Embryonic facial prominence (tissue), 1 donor: ENCODE results near the gene CCNL1.
"Not testable (repeated sequence)": the region's sequence is repeated elsewhere in the genome, so short reads cannot be mapped to it uniquely, and the experiment has no call there.

ENCODE experiments used
- DNase-seq: peaks from one replicate; pipeline ENCODE4 v3.0.0-alpha.2; 2016; ENCODE audit errors: extremely low spot score

CCNL1 gene

DNA sequence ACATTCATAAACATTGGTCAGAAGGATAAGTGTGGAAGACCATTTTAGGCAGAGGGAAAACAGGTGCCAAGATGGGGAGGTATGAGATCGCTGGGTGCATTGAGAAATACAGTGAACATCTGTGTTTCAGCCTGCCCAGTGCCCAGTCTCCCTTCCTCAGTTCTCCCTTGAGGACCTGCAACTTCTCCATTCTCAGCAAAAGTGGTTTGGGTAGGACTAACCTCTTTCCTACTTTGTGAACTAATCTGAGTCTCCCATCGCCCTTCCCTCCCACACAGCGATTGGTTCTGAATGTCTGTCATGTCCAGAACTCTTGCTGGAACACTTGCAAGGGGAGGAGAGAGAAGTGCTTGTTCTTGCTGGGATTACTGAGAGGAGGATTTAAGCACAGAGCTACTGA is 10.9 kb upstream of the CCNL1 start:
- DNase-seq: no peak

DNA sequence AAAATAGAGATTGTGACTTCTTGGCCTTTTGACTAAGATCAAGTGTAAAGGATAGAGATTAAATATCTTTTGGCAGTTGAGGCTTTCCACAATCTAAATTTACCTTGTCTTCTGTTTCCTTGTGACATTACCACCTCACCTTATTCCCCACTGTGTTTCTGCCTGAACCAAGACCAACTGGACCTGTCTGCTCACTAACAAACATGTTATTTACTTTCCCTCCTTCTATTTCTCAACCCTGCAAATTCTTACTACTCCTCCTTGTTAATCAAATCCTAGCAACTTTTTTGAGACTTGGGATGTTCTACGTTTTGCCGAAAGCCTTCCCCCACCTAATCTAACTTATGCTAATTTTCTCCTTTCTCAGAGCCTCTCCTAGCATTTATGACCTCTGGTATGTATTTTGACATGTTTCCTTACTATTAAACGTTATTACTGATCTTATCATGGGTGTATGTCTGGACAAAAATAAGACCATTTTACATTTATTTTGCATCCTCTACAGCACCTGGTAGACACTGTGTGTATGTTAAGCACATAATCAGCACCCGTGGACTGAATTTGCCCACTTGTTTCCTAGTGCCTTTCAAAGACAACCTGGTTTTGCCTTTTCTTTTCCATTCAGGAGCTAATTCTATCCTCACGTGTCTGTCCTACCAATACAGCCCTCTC is 7.6 kb upstream of the CCNL1 start:
- DNase-seq: no peak

DNA sequence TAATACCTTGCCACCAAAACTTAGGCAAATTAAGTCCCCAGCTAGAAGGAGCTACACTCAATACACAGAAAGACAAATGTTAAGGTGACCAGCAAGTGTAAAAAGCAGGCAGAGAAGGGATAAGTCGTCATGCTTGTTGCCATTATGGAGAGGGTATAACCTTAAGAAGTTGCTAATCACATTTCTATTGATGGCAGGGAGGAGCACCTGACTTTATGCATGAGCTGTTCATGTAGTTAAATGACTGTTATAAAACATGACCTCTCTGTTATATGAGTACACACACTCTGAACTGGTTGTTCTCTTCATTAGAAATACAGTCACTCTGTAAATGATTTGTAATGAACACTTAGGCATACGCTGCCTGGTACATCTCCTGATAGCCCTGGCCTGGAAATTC is 6.6 kb upstream of the CCNL1 start:
- no peak for DNase-seq

DNA sequence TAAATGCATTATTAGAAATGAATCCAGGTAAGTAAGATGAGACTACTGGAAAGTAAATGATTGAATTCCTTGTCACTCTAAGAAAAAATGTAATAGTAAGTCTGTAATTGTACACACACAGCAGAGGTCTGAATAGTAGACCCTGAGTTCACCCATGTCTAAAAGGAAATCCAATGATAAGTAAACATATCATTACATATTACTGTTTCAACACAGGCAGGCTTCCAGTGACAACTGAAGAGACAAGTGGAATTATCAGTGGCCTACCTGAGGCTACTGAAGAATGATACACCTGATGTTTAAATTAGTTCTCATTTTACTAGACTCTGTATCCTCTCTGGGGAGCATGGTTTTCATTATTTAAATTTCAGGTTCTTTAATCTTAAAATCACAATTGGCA is 6.2 kb upstream of the CCNL1 start:
- no peak for DNase-seq

DNA sequence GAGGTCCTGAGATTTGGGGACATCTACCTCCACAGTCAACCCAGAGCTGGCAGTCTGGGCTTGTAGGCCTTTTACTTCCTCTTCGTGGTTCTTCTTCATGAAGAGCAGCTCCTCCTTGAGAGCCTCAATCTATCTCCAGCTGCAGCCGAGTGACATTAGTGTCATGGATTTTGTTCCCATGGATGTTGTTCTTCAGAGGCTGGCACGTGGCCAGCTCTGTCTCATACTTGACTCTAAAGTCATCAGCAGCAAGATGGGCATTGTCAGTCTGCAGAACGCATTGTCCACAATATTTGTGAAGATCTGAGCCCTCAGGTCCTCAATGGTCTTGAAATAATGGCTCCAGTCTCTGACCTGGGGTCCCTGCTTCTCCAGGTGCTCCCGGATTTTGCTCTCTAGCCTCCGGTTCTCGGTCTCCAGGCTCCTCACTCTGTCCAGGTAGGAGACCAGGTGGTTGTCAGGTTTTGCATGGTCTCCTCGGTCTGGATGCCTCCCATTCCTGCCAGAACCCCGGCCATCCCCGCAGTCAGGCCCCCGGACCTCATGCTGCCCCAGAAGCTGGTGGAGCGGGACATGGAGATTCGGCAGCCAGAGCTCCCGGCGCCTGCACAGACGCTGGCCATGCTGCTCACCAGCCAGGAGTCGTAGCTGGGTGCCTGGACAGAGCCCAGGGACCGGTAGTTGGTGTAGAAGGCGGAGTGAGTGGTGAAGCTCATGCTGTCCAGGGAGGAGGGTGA is 3.4 kb upstream of the CCNL1 start:
- no peak for DNase-seq

DNA sequence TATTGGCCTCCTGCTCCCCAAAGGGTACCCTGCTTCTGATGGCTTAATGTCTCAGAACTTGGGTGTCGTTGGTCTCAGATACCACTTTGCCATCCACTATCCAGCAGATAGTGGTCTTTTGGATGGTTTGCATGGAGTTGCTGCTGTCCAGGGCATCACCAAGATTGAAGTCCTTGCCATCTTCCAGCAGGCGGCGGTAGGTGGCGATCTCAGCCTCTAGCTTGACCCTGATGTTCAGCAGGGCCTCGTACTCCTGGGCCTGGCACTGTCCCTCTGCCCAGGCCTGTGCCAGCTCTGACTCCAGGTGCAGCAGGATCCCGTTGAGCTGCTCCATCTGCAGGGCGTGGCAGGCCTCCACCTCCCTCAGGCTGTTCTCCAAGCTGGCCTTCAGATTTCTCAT is 2.7 kb upstream of the CCNL1 start:
- DNase-seq: not testable (repeated sequence)

DNA sequence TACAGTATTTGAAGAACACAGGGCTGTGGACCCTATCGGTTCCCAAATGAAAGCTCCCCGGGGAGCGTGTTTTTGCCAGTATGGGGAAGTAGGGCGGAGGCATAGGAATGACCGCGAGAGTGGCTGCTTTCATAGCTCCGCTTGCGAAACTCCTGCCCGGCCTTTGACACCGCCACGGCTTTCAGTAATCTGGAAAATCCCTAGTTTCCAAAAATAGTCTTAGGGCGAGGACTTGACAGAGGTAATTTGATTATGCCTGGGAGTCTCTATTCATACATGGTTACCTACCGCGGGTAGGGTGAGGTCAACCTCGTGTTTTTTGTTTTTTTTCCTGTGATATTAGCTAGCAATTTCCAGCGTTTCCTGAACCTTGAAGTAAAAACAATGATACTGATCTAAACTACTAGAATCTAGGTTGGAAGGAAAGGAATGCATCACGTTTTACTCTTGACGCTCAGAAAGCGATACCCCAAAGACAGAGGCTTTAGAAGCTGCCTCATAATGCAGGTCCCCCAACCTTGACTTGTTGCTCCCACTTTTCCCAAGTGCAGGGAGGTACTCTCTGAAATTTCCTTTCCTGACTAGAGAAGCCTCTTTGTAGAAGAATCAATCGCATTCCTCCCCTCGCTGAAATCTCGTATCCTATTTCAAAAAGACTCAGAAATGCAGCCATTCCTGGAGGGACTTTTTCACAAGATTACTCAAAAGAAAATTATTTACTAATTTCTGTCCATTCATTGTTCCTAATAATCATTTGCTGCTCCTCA is 894 bp upstream of the CCNL1 start:
- DNase-seq: peak; percentile 46

DNA sequence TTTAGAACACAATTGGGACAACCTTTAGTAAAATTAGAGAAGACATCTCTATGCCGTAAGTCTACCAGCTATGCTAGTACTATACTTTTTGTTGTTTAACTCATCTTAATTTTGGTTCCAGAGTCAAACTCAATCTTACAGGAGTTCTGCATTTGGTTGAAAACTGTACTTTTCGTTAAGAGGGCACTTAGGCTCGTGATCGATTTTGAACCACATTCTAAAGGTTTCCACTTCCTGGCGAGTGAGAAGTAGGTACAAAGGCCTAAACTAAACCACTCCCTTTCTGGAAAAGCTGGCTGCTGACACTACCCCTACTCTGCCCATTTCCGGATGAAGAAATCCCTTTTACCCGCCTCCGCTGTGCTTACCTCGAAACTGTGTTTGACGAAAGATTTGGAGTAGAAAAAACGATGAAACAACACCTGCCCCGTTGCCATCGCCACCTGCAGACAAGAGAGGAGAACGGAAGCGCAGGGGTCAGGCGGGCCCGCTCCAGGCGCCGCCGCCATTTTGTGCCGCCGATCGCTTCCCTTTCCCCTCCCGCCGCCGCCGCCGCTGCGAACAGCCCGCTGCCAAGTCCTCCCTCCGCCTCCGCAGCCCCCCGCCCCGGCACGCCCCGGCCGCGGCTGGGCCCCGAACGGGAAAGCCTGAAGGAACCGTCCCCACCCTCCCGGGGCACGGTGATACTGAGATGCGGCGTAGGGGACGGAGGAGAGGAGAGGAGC is 748 bp downstream of the CCNL1 start:
- peak; percentile 79 for DNase-seq

DNA sequence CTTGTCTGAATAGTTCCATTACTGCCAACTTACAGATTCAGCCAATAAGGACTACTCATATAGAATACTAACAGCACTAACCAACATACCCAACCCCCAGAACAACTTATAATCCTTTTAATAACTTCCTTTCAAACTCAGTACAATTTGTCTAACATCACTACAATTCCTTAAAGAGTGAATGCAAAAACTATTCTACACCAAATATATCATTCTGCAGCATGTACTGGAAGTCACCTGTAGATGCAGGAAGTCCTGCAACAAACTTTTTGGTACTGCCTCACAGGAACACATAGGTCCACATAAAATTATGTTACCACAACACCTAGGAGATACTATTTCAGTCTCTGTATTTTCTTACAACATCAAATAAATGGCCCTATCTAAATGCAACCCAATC is 2.1 kb downstream of the CCNL1 start:
- no peak for DNase-seq

DNA sequence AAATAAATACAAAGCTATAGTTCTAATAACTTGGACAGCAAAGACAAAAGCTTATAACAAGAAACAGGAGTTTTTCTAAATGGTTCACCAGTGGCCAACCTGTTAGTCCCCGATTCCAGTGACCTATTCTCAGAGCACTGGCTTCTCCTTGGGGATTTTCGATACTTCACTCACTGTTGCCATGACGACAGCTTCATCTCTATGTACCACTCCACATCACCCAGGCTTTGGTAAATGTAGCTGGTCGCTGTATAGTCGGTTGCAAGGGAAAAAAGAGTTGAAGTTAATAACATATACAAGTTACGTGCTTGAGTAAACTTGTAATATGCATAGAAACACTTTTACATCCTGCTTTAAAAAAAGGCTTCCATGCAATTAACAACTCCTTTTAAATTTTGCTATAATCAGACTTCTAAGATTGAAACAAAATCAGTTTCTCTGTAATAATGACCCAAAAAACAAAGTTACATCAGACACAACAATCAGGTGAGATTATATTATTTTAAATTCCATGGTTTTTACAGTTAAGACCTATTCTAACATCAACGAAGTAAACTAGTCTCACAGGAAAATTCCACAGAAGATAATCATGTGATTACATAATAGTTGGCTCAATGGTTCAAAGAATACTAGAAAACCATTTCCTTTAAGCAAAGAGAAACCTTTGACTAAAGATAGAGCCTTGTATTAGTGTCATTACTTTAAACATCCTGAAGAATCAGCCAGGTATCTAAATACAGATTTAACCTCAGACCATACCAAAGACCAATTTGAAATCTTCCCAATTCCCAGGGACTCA is 2.9 kb downstream of the CCNL1 start:
- no peak for DNase-seq

DNA sequence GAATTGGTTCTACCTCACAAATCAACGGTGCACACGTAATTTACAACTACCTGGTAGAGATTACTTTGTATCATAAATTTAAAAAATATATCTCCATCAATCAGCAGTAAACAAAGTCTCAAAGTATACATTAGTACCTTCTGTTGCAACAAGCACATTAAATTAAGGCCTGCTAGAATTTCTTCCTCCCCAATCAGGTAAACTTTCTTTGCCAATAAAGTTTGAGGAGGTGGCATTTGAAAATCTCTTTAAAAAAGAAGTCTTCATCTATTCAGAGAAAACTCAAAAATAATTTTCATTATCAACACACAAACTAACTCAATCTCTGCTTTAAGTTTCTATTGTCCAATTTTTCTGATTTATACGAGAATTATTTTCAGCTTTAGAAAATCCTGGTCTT is 4.4 kb downstream of the CCNL1 start:
- DNase-seq: no peak

DNA sequence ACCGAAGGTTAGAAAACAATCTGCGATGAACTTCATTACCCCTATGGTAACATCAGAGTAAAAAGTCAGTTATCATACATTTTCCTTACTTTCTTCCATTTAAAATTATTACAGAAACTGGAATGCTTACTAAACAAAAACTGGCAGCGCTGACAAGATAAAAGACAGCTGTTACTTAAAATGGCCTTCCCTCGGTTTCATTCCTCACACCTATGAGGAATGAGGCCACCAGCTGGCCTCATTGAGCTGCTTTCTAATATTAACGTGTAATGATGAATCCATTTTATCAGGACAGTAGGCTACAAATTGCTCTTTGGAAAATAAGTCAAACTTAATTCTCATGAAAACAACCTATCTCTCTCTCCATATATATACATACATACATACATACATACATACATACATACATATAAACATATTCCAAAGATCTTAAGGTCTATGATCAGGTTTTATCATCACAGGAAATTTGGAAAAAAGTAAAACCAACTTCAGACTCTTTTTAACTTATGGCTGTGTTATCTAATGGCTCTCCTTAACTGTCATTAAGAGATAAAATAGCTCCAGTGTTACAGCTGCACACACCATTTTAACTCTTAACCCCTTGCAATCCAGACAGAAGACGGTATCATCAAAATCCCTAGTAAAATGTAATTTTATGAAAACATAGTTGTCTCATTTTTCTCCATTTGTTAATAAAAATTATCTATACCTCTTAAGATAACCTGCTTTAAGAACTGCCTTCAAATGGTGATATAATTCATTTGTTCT is 5.2 kb downstream of the CCNL1 start:
- no peak for DNase-seq

DNA sequence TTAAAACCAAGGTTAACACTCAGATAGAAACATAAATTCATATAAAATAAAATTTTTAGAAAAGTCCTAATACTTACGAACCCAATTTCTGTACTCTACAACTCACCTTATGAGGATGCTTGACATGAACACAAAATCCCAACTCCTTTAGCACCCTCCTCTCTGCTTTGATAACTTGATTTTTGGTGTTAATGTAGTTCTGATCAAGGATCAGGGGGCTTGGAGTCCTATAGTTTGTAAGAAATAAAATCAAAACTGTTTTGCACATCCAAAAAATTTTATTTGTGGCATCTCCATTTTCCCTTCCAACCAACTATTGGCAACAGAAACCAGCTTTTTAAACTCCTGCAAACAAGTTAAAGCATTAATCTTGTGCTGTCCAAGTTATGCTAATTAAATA is 7.0 kb downstream of the CCNL1 start:
- DNase-seq: no peak

DNA sequence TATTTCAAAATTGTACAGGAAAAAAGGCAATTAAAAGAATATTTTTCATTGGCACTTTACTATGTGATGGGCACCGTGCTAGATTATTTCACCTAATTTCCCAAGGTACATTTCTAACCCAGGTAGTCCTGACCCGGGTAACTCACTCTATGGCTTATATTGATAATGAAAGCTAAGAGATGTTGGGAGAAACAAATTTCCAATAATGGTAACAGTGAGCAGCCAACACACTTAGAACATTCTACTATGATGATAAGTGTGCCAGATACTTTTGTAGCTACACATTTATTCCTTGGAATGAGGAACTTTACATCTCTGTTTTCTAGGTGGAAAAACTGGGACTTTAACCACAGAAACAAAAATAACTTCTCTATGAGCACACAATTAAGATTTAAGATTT is 7.5 kb downstream of the CCNL1 start:
- no peak for DNase-seq

DNA sequence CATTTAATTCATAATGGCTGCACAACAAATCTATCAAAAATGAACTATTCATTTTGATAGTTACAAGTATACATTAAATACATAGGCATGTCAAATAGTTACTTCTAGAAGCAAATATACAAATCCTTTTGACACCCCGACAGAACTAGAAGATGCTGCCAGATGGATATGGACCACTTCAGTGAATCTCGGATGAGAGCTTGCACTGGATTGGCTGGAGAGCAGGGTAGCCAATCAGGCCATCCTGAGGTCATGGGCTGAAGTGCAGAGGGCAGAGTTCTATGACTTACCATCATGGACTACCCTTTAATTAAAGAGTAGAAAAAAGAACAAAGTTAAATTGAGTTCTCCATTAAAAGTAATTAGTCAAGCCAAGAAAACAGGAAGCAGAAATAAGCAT is 8.3 kb downstream of the CCNL1 start:
- DNase-seq: no peak

DNA sequence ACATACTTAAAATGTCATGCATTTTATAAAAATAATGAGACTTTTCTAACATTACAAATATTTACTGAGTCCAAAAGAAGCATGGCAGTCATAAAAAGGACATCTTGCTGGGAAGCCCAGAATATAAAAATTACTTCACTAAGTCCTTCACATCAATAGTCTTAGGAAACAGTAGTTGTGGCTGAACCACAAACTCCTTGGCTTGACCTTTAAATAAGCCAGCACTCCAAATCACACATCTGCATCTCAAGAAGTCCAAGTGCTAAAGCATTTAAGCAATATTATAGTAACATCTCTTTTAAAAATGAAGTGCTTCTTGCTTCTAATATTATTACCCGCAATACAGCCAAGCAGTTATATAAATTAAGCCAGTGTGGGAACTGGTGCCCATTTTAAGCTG is 8.8 kb downstream of the CCNL1 start:
- DNase-seq: no peak

DNA sequence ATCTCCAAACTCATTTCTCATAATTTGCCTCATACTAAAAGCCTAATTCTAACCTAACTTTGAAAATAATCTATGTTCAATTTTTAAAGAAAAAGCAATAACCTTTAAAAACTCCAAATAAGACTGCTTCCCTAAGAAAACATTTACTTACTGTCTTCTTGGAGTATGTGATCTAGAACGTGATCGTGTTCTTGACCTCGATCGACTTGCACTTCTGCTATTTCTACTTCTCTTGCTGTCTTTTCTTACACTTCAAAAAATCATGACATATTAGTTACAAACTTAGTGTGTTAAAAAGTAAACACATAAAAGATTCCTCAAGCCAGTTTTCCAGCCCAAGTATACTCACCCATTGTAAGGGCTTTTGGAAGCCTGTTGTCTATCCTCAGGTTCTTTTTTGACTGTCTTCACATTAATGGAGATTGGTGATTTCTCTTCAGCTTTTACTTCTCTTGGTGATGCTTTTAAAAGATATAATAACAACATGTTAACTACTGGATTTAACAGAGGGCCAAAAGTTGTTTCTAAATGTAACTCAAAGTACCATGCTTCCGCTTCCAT is 10.7 kb downstream of the CCNL1 start:
- no peak for DNase-seq

DNA sequence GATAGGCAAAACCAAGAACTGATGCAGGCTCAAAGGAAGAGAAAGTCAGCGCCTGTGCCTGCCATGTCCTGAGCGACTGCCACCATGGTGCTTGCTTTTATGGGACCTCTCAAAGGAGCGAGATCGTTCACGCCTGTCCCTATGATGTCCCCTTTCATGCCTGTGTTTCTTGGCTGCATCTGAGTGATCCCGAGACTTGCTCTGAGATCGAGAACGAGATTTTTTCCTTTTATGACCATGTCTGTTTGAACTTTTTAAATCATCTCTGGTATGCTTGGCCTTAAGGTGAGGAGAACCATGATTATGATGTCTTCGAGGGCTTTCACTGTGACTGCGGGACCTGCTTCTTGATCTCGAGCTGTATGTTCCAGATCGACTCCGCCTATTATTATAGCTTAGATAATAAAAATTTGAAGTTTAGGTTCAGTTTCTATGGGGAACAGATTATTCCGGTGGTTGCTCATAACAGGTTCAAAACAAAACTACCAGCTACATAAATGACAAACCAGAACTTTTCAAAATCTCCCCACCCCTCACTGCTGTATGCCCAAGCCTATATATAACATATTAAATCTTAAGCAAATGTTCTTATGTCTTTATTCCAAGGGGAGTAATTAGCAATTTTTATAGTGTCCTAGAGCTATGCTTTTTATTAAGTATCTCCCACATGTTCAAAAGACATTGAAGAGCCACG is 11.6 kb downstream of the CCNL1 start:
- no peak for DNase-seq

DNA sequence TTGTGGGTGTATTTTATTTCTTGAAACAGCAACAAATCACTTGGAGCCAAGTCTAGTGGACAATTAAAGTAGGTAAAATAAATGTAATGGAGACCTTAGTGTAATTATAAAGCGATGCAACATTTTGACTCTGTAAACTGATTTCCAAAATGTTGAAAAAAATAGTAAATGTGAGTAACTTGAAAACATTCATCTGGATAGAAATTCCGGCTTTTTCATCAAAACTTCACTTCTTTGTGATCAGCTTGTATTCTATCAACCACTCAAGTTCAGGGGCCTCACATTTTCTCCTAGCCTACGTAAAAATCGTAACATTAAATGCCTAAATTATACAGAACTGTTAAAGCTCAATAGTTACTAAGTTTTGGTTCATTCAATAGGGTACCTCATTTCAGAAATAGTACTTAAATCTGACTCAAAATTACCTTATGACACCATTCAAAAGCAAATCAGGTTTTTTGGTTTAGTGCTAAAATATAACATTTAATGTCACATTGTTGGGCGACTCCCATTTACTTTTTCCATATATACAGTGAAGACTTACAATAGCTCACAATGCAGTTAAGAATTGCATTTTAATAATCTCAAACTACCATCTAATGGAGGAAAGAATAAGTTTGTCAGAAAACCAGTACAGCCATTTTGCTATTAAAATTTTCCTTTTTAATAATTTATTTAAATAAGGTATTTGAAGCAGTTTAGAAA is 12.7 kb downstream of the CCNL1 start:
- no peak for DNase-seq
